ENCODE data around the gene ARHGAP20. TPM values are rescaled to one million over a fixed set of nuclear protein-coding genes. Genes with fewer than 3 reads are reported as not detected.

ARHGAP20 gene
- total RNA-seq, 2 experiments from 2014 or later, result not detected

DNA sequence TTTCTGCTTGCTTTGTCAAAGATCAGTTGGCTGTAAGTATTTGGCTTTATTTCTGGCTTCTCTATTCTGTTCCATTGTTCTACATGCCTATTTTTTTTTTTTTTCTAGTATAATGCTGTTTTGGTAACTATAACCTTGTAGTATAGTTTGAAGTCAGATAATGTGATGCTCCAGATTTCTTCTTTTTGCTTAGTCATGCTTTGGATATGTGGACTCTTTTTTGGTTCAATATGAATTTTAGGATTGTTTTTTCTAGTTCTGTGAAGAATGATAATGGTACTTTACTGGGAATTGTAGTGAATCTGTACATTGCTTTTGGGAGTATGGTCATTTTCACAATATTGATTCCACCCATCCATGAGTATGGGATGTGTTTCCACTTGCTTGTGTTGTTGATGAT, 37.9 kb upstream of the ARHGAP20 start:
- DNase-seq (no peak), ATAC-seq (ENCODE audit: poor library complexity) (no peak)
- CTCF ChIA-PET, result no interaction called here

DNA sequence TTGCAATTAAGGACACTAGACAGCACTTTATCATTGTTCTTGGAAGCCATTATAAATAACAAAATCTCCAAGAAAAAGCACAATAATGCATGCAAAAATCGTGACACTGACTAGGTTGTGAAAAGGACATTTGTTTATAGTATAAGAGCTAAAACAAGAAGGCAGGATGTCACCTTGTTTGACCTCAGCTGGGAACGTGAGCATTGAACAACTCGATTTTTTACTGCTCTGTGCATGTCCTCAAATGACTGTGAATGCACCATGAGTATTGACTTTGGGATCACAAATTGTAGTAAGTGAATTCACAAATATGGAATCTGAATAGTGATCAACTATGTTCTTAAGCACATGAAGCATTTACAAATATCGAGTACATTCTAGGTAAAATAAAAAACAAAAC, 35.3 kb upstream of the ARHGAP20 start:
- Histone ChIP-seq H3K27me3 (ENCODE audit: control insufficient read depth in 1 of 2, insufficient read depth in 2 of 2, low read length in 2 of 2) (no peaks in the 10 kb centered on the region), H3K4me1 (ENCODE audit: insufficient read depth, low read length) (no peaks in the 10 kb centered on the region), H3K4me3 (ENCODE audit: low read length) (no peak overlapping the region), H3K9me3 (ENCODE audit: control insufficient read depth in 1 of 2, insufficient read depth in 1 of 2, low read length in 2 of 2) (no peaks in the 10 kb centered on the region), H3K27ac (ENCODE audit: low read depth in 1 of 2, low read length in 2 of 2) (no peak overlapping the region), H3K36me3 (ENCODE audit: insufficient read depth, low read length) (no peaks in the 10 kb centered on the region)
- Mint-ChIP-seq H3K4me3 (no peak overlapping the region), H3K27ac (no peak overlapping the region), H3K4me1 (ENCODE audit: low read depth) (no peaks in the 10 kb centered on the region), H3K9me3 (peaks cover 2% of the 10 kb centered on the region), H3K36me3 (ENCODE audit: low read depth) (no peaks in the 10 kb centered on the region), H3K27me3 (no peaks in the 10 kb centered on the region)
- no peak for ATAC-seq (ENCODE audit: poor library complexity)
- DNase-seq, result no peak
- TF ChIP-seq, protein P1, sequence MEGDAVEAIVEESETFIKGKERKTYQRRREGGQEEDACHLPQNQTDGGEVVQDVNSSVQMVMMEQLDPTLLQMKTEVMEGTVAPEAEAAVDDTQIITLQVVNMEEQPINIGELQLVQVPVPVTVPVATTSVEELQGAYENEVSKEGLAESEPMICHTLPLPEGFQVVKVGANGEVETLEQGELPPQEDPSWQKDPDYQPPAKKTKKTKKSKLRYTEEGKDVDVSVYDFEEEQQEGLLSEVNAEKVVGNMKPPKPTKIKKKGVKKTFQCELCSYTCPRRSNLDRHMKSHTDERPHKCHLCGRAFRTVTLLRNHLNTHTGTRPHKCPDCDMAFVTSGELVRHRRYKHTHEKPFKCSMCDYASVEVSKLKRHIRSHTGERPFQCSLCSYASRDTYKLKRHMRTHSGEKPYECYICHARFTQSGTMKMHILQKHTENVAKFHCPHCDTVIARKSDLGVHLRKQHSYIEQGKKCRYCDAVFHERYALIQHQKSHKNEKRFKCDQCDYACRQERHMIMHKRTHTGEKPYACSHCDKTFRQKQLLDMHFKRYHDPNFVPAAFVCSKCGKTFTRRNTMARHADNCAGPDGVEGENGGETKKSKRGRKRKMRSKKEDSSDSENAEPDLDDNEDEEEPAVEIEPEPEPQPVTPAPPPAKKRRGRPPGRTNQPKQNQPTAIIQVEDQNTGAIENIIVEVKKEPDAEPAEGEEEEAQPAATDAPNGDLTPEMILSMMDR (IDR thresholded peaks at IDR 0.05), result no peak
- ChIA-PET CTCF (no interaction called here), POLR2A (no interaction called here)
- intact Hi-C loops (cut with DNase I, micrococcal nuclease), result no loop called here

More for the DNA sequence above, 37.9 kb upstream of the ARHGAP20 start:
- Mint-ChIP-seq H3K27me3 (no peaks in the 10 kb centered on the region), H3K9me3 (peaks cover 6% of the 10 kb centered on the region), H3K27ac (no peak overlapping the region), H3K36me3 (ENCODE audit: low read depth) (no peaks in the 10 kb centered on the region), H3K4me1 (ENCODE audit: low read depth) (no peaks in the 10 kb centered on the region), H3K4me3 (no peak overlapping the region)
- no peak overlapping the region for H3K27ac ChIP-seq (ENCODE audit: low read depth in 1 of 2, low read length in 2 of 2)
- H3K27me3 ChIP-seq (ENCODE audit: control insufficient read depth in 1 of 2, insufficient read depth in 2 of 2, low read length in 2 of 2), result no peaks in the 10 kb centered on the region
- intact Hi-C loops (cut with DNase I, micrococcal nuclease), result no loop called here
- H3K4me1 ChIP-seq (ENCODE audit: insufficient read depth, low read length), result no peaks in the 10 kb centered on the region
- POLR2A ChIA-PET, result no interaction called here
- H3K36me3 ChIP-seq (ENCODE audit: insufficient read depth, low read length), result no peaks in the 10 kb centered on the region
- TF ChIP-seq, protein P1 (IDR thresholded peaks at IDR 0.05), result no peak
- no peak overlapping the region for H3K4me3 ChIP-seq (ENCODE audit: low read length)
- H3K9me3 ChIP-seq (ENCODE audit: control insufficient read depth in 1 of 2, insufficient read depth in 1 of 2, low read length in 2 of 2), result peaks cover 0 to 3% of the 10 kb centered on the region in 2 experiments

DNA sequence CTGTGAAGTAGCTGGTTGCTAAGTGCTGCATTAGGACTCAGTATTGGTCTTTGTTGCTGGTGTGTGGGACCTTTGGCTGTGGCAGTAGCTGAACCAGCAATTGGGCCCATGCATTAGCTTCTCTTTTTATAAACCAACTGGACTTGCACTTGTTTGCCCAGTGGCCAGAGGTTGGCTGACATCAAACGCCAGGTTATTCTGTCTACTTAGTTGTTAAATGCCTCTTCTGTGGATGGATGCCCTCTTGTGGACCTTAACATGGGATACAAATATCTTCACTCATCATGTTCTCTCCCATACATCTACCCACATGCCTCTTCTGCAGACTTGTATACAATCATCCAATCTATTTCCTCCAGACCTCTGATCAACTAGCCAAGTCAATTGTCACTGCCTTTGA, 26.4 kb upstream of the ARHGAP20 start:
- no peak overlapping the region for H3K4me3 ChIP-seq (ENCODE audit: low read length)
- no peaks in the 10 kb centered on the region for H3K4me1 Mint-ChIP-seq (ENCODE audit: low read depth)
- peaks cover 14% of the 10 kb centered on the region for H3K27me3 Mint-ChIP-seq
- H3K27ac ChIP-seq (ENCODE audit: low read depth in 1 of 2, low read length in 2 of 2), result no peak overlapping the region
- no peaks in the 10 kb centered on the region for H3K4me1 ChIP-seq (ENCODE audit: insufficient read depth, low read length)
- TF ChIP-seq, protein P1 (IDR thresholded peaks at IDR 0.05), result no peak
- no peaks in the 10 kb centered on the region for H3K9me3 Mint-ChIP-seq
- no peak overlapping the region for H3K4me3 Mint-ChIP-seq
- intact Hi-C loops (cut with DNase I, micrococcal nuclease), result no loop called here
- no peaks in the 10 kb centered on the region for H3K36me3 Mint-ChIP-seq (ENCODE audit: low read depth)
- ChIA-PET POLR2A (no interaction called here), CTCF (no interaction called here)
- ATAC-seq (ENCODE audit: poor library complexity) (no peak), DNase-seq (no peak)
- no peaks in the 10 kb centered on the region for H3K27me3 ChIP-seq (ENCODE audit: control insufficient read depth in 1 of 2, insufficient read depth in 2 of 2, low read length in 2 of 2)
- H3K27ac Mint-ChIP-seq, result no peak overlapping the region
- H3K36me3 ChIP-seq (ENCODE audit: insufficient read depth, low read length), result no peaks in the 10 kb centered on the region
- no peaks in the 10 kb centered on the region for H3K9me3 ChIP-seq (ENCODE audit: control insufficient read depth in 1 of 2, insufficient read depth in 1 of 2, low read length in 2 of 2)

Measured in CD4-positive, alpha-beta T cell (primary cell).